GM12892 (cell line): ENCODE measurements around the gene SOAT1.

ENCODE experiments used
- POLR2A ChIP-seq: IDR thresholded peaks from 2 replicates; pipeline ENCODE4 v1.6.1; 2011; ENCODE audit warnings: low read depth, low read length, control low read depth
- POLR2AphosphoS5 ChIP-seq: IDR thresholded peaks from 2 replicates; pipeline ENCODE4 v1.6.1; 2011; ENCODE audit warnings: low read depth, low read length, control low read depth
- TAF1 ChIP-seq: IDR thresholded peaks from 2 replicates; pipeline ENCODE4 v1.6.1; 2011; ENCODE audit warnings: low read depth, mild to moderate bottlenecking, control low read depth, low read length, borderline replicate concordance

- TF ChIP-seq TAF1 = no peak
- TF ChIP-seq POLR2A = no peak
- TF ChIP-seq POLR2AphosphoS5 = no peak
These were observed 40.2 kb upstream of the SOAT1 start for GRCh38 chr1:179253286-179253972.
